ENCODE measurements around the gene FAM47E. TPM values are rescaled to one million over a fixed set of nuclear protein-coding genes. Genes with fewer than 3 reads are reported as not detected.

The FAM47E gene
- total RNA-seq, 3 donors from 2014 or later (not counting 1 experiment from before 2014, with no cell fraction given): 0.21 to 0.85 TPM; not detected in 1

- Mint-ChIP-seq H3K36me3 (peaks cover 29% of the 10 kb centered on the region), H3K4me1 (peaks cover 6 to 7% of the 10 kb centered on the region in 2 donors), H3K4me3 (no peak overlapping the region), H3K27ac (no peak overlapping the region), H3K9me3 (peaks cover 10 to 16% of the 10 kb centered on the region in 2 donors), H3K27me3 (ENCODE audit: low read depth in 2 of 2) (peaks cover 7 to 9% of the 10 kb centered on the region in 2 donors)
- Histone ChIP-seq H3K4me3 (ENCODE audit: low read length) (no peak overlapping the region), H3K27me3 (ENCODE audit: control insufficient read depth, insufficient read depth, low read length) (no peaks in the 10 kb centered on the region), H3K27ac (ENCODE audit: low read length) (no peak overlapping the region), H3K4me1 (ENCODE audit: control insufficient read depth, insufficient read depth, low read length) (no peaks in the 10 kb centered on the region), H3K36me3 (ENCODE audit: control insufficient read depth, insufficient read depth, low read length) (no peaks in the 10 kb centered on the region), H3K9me3 (ENCODE audit: control insufficient read depth, insufficient read depth, low read length) (peaks cover 5% of the 10 kb centered on the region)
- intact Hi-C loops (cut with micrococcal nuclease): no loop called here
- no peak for ATAC-seq
- no peak for TF ChIP-seq CTCF (IDR thresholded peaks at IDR 0.05)
- DNase-seq: no peak
Measured at GRCh38 chr4:76325072-76325471, 73.6 kb downstream of the FAM47E start.

GRCh38 chr4:76326515-76326914 is 75.0 kb downstream of the FAM47E start:
- H3K36me3 Mint-ChIP-seq: peaks cover 25% of the 10 kb centered on the region
- Histone ChIP-seq H3K36me3 (ENCODE audit: control insufficient read depth, insufficient read depth, low read length) (no peaks in the 10 kb centered on the region), H3K4me3 (ENCODE audit: low read length) (no peak overlapping the region), H3K9me3 (ENCODE audit: control insufficient read depth, insufficient read depth, low read length) (peaks cover 5% of the 10 kb centered on the region), H3K27ac (ENCODE audit: low read length) (no peak overlapping the region), H3K4me1 (ENCODE audit: control insufficient read depth, insufficient read depth, low read length) (no peaks in the 10 kb centered on the region), H3K27me3 (ENCODE audit: control insufficient read depth, insufficient read depth, low read length) (peaks cover 2% of the 10 kb centered on the region)
- no peak for TF ChIP-seq CTCF (IDR thresholded peaks at IDR 0.05)
- peaks cover 7 to 16% of the 10 kb centered on the region in 2 donors for H3K9me3 Mint-ChIP-seq
- intact Hi-C loops (cut with micrococcal nuclease): no loop called here
- peaks cover 5 to 9% of the 10 kb centered on the region in 2 donors for H3K27me3 Mint-ChIP-seq (ENCODE audit: low read depth in 2 of 2)
- H3K4me3 Mint-ChIP-seq: no peak overlapping the region
- H3K27ac Mint-ChIP-seq: no peak overlapping the region
- DNase-seq (no peak), ATAC-seq (no peak)
- peaks cover 6 to 7% of the 10 kb centered on the region in 2 donors for H3K4me1 Mint-ChIP-seq

Other genes with a start within 250 kb of the FAM47E start
- gene CXCL9, start 244.2 kb upstream of the FAM47E start, total RNA-seq: not detected
- gene CXCL10, start 228.2 kb upstream of the FAM47E start, total RNA-seq: not detected
- gene CXCL11, start 215.7 kb upstream of the FAM47E start, total RNA-seq: not detected
- gene ART3, start 177.0 kb upstream of the FAM47E start, total RNA-seq: not detected
- gene NUP54, start 103.3 kb upstream of the FAM47E start, total RNA-seq: 100 to 1,000 TPM; 102 to 114 (median 108) TPM
- gene SCARB2, start 37.9 kb upstream of the FAM47E start, total RNA-seq: 10 to 100 TPM; 22.0 to 39.0 (median 30.4) TPM
- 1 to 10 TPM in 1 of 3 donors, under 1 TPM in 2; 0.15 to 1.3 (median 0.26) TPM for gene STBD1, start 55.0 kb downstream of the FAM47E start, total RNA-seq
- gene CCDC158, start 169.4 kb downstream of the FAM47E start, total RNA-seq: not detected
- under 1 TPM in 1 of 3 donors, not detected in 2; 0.63 TPM for gene SHROOM3, start 183.5 kb downstream of the FAM47E start, total RNA-seq

All from natural killer cell (primary cell).